GDM1 (cell line): ENCODE measurements around the gene MON2.
"Not testable (repeated sequence)": the region's sequence is repeated elsewhere in the genome, so short reads cannot be mapped to it uniquely, and the experiment has no call there.

Experiments
- DNase-seq: peaks from one replicate; lab custom pipeline; 2025; lab: John Stamatoyannopoulos, UW

MON2 gene

GRCh38 chr12:62552906-62553556 lies 86.4 kb downstream of the MON2 start:
- DNase-seq: no peak

GRCh38 chr12:62559366-62559765 lies 92.7 kb downstream of the MON2 start:
- not testable (repeated sequence) for DNase-seq

- no peak for DNase-seq
These were observed 96.2 kb downstream of the MON2 start for GRCh38 chr12:62562846-62563245.

GRCh38 chr12:62575036-62575435 lies 108.4 kb downstream of the MON2 start:
- DNase-seq: no peak

GRCh38 chr12:62576503-62576902 lies 109.9 kb downstream of the MON2 start:
- no peak for DNase-seq

- DNase-seq: no peak
These were observed 112.1 kb downstream of the MON2 start for GRCh38 chr12:62578726-62579125.

- DNase-seq: peak; percentile 3
These were observed 114.8 kb downstream of the MON2 start for GRCh38 chr12:62581288-62582064.

GRCh38 chr12:62582065-62582366 lies 115.4 kb downstream of the MON2 start:
- no peak for DNase-seq

- DNase-seq: no peak
These were observed 118.0 kb downstream of the MON2 start for GRCh38 chr12:62584619-62585018.

- DNase-seq: no peak
These were observed 120.2 kb downstream of the MON2 start for GRCh38 chr12:62586850-62587249.

- no peak for DNase-seq
These were observed 122.3 kb downstream of the MON2 start for GRCh38 chr12:62588916-62589315.

- DNase-seq: no peak
These were observed 130.6 kb downstream of the MON2 start for GRCh38 chr12:62597253-62597652.

GRCh38 chr12:62598846-62599245 lies 132.2 kb downstream of the MON2 start:
- no peak for DNase-seq

GRCh38 chr12:62599854-62600437 lies 133.3 kb downstream of the MON2 start:
- DNase-seq: no peak

GRCh38 chr12:62601765-62602164 lies 135.1 kb downstream of the MON2 start:
- no peak for DNase-seq

- DNase-seq: peak; percentile 95
These were observed 135.8 kb downstream of the MON2 start for GRCh38 chr12:62602255-62603060.

- DNase-seq: peak; percentile 82
These were observed 136.6 kb downstream of the MON2 start for GRCh38 chr12:62603061-62603810.

- DNase-seq: no peak
These were observed 137.1 kb downstream of the MON2 start for GRCh38 chr12:62603811-62604098.

GRCh38 chr12:62604373-62604772 lies 137.7 kb downstream of the MON2 start:
- no peak for DNase-seq

GRCh38 chr12:62604871-62605270 lies 138.2 kb downstream of the MON2 start:
- no peak for DNase-seq

- DNase-seq: no peak
These were observed 139.4 kb downstream of the MON2 start for GRCh38 chr12:62605981-62606380.

GRCh38 chr12:62606654-62607053 lies 140.0 kb downstream of the MON2 start:
- no peak for DNase-seq
